Neural progenitor cell (in vitro differentiated cells): ENCODE results near the gene RPP14. TPM values are rescaled to one million over a fixed set of nuclear protein-coding genes. Genes with fewer than 3 reads are reported as not detected.
"Not testable (repeated sequence)": the region's sequence is repeated elsewhere in the genome, so short reads cannot be mapped to it uniquely, and the experiment has no call there.

ENCODE experiments used
- DNase-seq: peaks from one replicate; pipeline ENCODE4 v3.0.0-alpha.2; 2016; ENCODE audit warnings: low spot score
- H2AFZ ChIP-seq: fragments of 200-600 bp; sonication (generic); replicated peaks from 2 replicates; pipeline ENCODE4 v1.6.1; 2016; ENCODE audit warnings: antibody characterized with exemption
- H3F3A ChIP-seq: fragments of 200-600 bp; sonication (generic); 2 replicates; pipeline ENCODE4 v1.6.1; 2016; ENCODE audit warnings: antibody characterized with exemption, low read depth
- H3K27ac ChIP-seq: fragments of 200-600 bp; sonication (generic); 2 replicates; pipeline ENCODE4 v1.5.1; 2016; ENCODE audit warnings: mild to moderate bottlenecking
- H3K27me3 ChIP-seq: fragments of 200-600 bp; sonication (generic); 2 replicates; pipeline ENCODE4 v1.6.1; 2016; ENCODE audit warnings: mild to moderate bottlenecking, moderate library complexity
- H3K36me3 ChIP-seq: fragments of 200-600 bp; sonication (generic); 2 replicates; pipeline ENCODE4 v1.5.1; 2016
- H3K4me1 ChIP-seq: fragments of 200-600 bp; sonication (generic); 2 replicates; pipeline ENCODE4 v1.6.1; 2016; ENCODE audit warnings: mixed run types
- H3K4me2 ChIP-seq: fragments of 200-600 bp; sonication (generic); 2 replicates; pipeline ENCODE4 v1.6.1; 2016
- H3K4me3 ChIP-seq: fragments of 200-600 bp; sonication (generic); 2 replicates; pipeline ENCODE4 v1.5.1; 2016
- H3K79me2 ChIP-seq: fragments of 200-600 bp; sonication (generic); 2 replicates; pipeline ENCODE4 v1.6.1; 2016; ENCODE audit warnings: low read depth
- H3K9ac ChIP-seq: fragments of 200-600 bp; sonication (generic); 2 replicates; pipeline ENCODE4 v1.6.1; 2016
- H3K9me3 ChIP-seq: fragments of 200-600 bp; sonication (generic); 2 replicates; pipeline ENCODE4 v1.5.1; 2016; ENCODE audit warnings: low read depth
- H4K20me1 ChIP-seq: fragments of 200-600 bp; sonication (generic); 2 replicates; pipeline ENCODE4 v1.6.1; 2016; ENCODE audit warnings: low read depth
- H3K27ac Mint-ChIP-seq: 3 replicates; pipeline ENCODE4 v1.8.0; 2021; ENCODE audit warnings: mixed read lengths
- H3K27me3 Mint-ChIP-seq: 2 replicates; pipeline ENCODE4 v1.8.0; 2022; ENCODE audit warnings: low read depth, mild to moderate bottlenecking, inconsistent platforms, moderate library complexity, mixed read lengths; ENCODE audit not compliant: insufficient read depth
- H3K36me3 Mint-ChIP-seq: 3 replicates; pipeline ENCODE4 v1.8.0; 2021; ENCODE audit warnings: mixed read lengths
- H3K4me1 Mint-ChIP-seq: 3 replicates; pipeline ENCODE4 v1.8.0; 2021; ENCODE audit warnings: mixed read lengths
- H3K4me3 Mint-ChIP-seq: 3 replicates; pipeline ENCODE4 v1.8.0; 2021; ENCODE audit warnings: mild to moderate bottlenecking, moderate library complexity, mixed read lengths
- H3K9me3 Mint-ChIP-seq: 3 replicates; pipeline ENCODE4 v1.8.0; 2020; ENCODE audit warnings: mixed read lengths
- EZH2phosphoT487 ChIP-seq: fragments of 200-600 bp; sonication (generic); IDR thresholded peaks from 2 replicates; pipeline ENCODE4 v1.6.1; 2017; ENCODE audit warnings: antibody characterized with exemption
- total RNA-seq: library from RNA; depleted of rRNA; stranded (reverse); fragments of >200 nt; gene quantifications from 2 replicates; pipeline ENCODE4 v1.2.3, GENCODE V29; 2015; ENCODE audit warnings: low replicate concordance
- TF ChIP-seq, protein P1 (sequence below): fragments of 200-600 bp; sonication (generic); IDR thresholded peaks from 2 replicates; pipeline ENCODE4 v1.5.1; 2017; ENCODE audit warnings: antibody characterized with exemption, mild to moderate bottlenecking

RPP14 gene
- total RNA-seq, 1 donor from 2014 or later = 17.8 TPM

DNA sequence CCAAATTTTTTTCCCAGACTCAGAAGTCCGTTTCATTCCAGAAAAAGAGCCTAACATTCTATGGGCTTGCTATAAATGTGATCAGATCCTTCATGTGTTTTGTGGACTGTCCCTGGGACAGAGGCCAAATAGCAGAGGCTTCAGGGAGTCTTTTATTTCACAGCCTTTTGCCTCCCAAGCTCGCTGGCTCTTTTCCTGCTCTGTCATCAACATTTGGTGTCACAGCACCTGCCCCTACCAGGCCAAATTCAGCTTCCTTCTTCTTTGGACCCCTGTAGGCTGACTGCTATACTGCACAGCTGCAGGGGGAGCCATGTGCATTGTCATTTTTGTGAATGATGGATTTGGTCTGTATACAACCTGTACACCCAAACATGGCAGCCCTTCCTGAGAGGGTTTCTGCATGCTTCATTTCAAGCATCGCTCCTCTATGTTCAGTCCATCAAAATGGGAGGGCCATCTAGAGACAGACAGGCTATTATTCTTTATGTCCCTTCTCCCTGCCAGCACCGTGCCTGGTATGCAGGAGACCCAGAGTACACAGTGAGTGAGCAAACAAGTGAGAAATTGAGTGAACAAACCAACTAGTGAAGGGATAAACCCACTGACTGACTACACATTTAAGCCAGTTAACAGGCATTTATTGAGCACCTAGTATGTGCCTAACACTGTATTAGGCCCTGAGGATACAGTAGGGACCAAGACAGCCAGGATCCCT, 17.9 kb upstream of the RPP14 start:
- no peaks in the 10 kb centered on the region for H3K27me3 ChIP-seq
- H3K4me3 ChIP-seq = no peak overlapping the region
- no peak overlapping the region for H3K27ac ChIP-seq
- Mint-ChIP-seq H3K9me3 (peaks cover 9% of the 10 kb centered on the region), H3K27ac (no peak overlapping the region), H3K4me1 (peaks cover 11% of the 10 kb centered on the region), H3K27me3 (peaks cover 5% of the 10 kb centered on the region), H3K4me3 (no peak overlapping the region), H3K36me3 (peaks cover 19% of the 10 kb centered on the region)
- no peak overlapping the region for H3K4me2 ChIP-seq
- no peaks in the 10 kb centered on the region for H3K4me1 ChIP-seq
- DNase-seq = no peak
- no peaks in the 10 kb centered on the region for H4K20me1 ChIP-seq
- no peak overlapping the region for H2AFZ ChIP-seq
- no peak overlapping the region for H3K9ac ChIP-seq
- no peaks in the 10 kb centered on the region for H3K9me3 ChIP-seq
- no peaks in the 10 kb centered on the region for H3K79me2 ChIP-seq
- H3F3A ChIP-seq = no peaks in the 10 kb centered on the region
- H3K36me3 ChIP-seq = no peaks in the 10 kb centered on the region
- TF ChIP-seq, protein P1, sequence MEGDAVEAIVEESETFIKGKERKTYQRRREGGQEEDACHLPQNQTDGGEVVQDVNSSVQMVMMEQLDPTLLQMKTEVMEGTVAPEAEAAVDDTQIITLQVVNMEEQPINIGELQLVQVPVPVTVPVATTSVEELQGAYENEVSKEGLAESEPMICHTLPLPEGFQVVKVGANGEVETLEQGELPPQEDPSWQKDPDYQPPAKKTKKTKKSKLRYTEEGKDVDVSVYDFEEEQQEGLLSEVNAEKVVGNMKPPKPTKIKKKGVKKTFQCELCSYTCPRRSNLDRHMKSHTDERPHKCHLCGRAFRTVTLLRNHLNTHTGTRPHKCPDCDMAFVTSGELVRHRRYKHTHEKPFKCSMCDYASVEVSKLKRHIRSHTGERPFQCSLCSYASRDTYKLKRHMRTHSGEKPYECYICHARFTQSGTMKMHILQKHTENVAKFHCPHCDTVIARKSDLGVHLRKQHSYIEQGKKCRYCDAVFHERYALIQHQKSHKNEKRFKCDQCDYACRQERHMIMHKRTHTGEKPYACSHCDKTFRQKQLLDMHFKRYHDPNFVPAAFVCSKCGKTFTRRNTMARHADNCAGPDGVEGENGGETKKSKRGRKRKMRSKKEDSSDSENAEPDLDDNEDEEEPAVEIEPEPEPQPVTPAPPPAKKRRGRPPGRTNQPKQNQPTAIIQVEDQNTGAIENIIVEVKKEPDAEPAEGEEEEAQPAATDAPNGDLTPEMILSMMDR = no peak

DNA sequence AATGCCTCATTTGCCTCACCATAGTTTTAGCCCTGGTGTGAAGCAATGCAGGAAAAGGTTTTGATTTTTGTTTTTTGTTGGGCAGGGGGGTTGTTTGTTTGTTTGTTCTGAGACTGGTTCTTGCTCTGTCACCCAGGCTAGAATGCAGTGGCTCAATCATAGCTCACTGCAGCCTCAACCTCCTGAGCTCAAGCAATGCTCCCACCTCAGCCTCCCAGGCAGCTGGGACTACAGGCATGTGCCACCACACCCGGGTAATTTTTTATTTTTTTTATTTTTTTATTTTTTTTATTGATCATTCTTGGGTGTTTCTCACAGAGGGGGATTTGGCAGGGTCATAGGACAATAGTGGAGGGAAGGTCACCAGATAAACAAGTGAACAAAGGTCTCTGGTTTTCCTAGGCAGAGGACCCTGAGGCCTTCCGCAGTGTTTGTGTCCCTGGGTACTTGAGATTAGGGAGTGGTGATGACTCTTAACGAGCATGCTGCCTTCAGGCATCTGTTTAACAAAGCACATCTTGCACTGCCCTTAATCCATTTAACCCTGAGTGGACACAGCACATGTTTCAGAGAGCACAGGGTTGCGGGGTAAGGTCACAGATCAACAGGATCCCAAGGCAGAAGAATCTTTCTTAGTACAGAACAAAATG, 17.0 kb upstream of the RPP14 start:
- H3K79me2 ChIP-seq, H4K20me1 ChIP-seq: not testable (repeated sequence)

DNA sequence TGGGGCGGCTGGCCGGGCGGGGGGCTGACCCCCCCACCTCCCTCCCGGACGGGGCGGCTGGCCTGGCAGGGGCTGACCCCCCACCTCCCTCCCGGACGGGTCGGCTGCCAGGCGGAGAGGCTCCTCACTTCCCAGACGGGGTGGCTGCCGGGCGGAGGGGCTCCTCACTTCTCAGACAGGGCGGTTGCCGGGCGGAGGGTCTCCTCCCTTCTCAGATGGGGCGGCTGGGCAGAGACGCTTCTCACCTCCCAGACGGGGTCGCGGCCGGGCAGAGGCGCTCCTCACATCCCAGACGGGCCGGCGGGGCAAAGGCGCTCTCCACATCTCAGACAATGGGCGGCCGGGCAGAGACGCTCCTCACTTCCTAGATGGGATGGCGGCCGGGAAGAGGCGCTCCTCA, 15.6 kb upstream of the RPP14 start:
- H3K9me3 ChIP-seq, H3K4me2 ChIP-seq, H3K9me3 Mint-ChIP-seq, H3K27me3 ChIP-seq, H2AFZ ChIP-seq, H3K4me1 ChIP-seq, DNase-seq, H3K79me2 ChIP-seq, H3F3A ChIP-seq, H4K20me1 ChIP-seq, H3K36me3 ChIP-seq, H3K27ac ChIP-seq, H3K4me3 ChIP-seq, H3K27ac Mint-ChIP-seq, H3K4me3 Mint-ChIP-seq, H3K9ac ChIP-seq, H3K27me3 Mint-ChIP-seq: not testable (repeated sequence)
- Mint-ChIP-seq H3K36me3 (peaks cover 13% of the 10 kb centered on the region), H3K4me1 (peaks cover 11% of the 10 kb centered on the region)

More for the DNA sequence above, 17.0 kb upstream of the RPP14 start:
- H3K27ac ChIP-seq, H3K27me3 ChIP-seq, H3F3A ChIP-seq, H3K27me3 Mint-ChIP-seq, H3K4me2 ChIP-seq, H3K9me3 Mint-ChIP-seq, H3K9ac ChIP-seq, H3K4me3 ChIP-seq, H2AFZ ChIP-seq, H3K4me1 ChIP-seq, H3K27ac Mint-ChIP-seq, H3K4me3 Mint-ChIP-seq, H3K36me3 ChIP-seq, DNase-seq, H3K9me3 ChIP-seq: not testable (repeated sequence)
- H3K4me1 Mint-ChIP-seq = peaks cover 11% of the 10 kb centered on the region
- H3K36me3 Mint-ChIP-seq = peaks cover 18% of the 10 kb centered on the region

DNA sequence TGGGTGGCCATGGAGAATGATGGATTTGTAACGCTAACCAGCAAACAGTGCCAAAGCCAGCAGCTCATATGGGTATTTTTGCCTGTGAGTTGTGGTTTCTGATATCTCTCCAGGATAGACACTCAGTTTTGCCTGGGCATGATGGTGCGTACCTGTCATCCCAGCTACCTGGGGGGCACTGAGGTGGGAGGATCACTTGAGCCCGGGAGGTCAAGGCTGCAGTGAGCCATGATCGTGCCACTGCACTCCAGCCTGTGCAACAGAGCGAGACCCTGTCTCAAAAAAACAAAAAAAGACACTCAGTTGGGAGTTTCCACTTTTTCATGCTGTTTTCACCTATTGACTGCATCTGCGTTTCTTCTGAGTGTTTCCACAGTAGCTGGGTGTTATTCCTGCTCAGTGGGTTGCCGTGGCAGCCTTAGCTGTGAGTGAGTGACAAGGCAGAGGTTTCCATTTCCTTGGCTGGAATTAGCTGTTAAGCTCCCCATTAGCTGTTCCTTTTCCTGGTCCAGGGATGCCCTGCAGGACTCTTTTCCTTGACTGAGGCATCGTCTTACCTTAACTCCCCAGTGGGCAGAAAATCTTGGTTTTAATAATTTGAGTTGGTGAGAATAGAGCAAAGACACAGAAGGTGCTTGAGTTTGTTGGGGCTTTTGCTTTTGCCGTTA, 14.2 kb upstream of the RPP14 start:
- H3K9me3 Mint-ChIP-seq = peaks cover 9% of the 10 kb centered on the region
- Histone ChIP-seq H4K20me1 (no peaks in the 10 kb centered on the region), H3K27me3 (no peaks in the 10 kb centered on the region), H3K4me1 (no peaks in the 10 kb centered on the region), H3K27ac (no peak overlapping the region), H3K79me2 (no peaks in the 10 kb centered on the region), H3K4me2 (no peak overlapping the region), H3K4me3 (no peak overlapping the region), H3F3A (no peaks in the 10 kb centered on the region), H3K9me3 (no peaks in the 10 kb centered on the region), H2AFZ (no peak overlapping the region), H3K9ac (no peak overlapping the region), H3K36me3 (no peaks in the 10 kb centered on the region)
- peaks cover 5% of the 10 kb centered on the region for H3K27me3 Mint-ChIP-seq
- no peak overlapping the region for H3K4me3 Mint-ChIP-seq
- no peak for DNase-seq
- H3K27ac Mint-ChIP-seq = peak overlapping the region; percentile 17
- peaks cover 12% of the 10 kb centered on the region for H3K36me3 Mint-ChIP-seq
- TF ChIP-seq, protein P1 = no peak
- TF ChIP-seq EZH2phosphoT487 = no peak
- peaks cover 11% of the 10 kb centered on the region for H3K4me1 Mint-ChIP-seq
